SU-DHL-6 (cell line): ENCODE results near the gene TUBB2B.

Experiments used
- H2AFZ ChIP-seq: fragments of 200-600 bp; sonication (generic); 2 replicates; pipeline ENCODE4 v1.6.1; 2014; ENCODE audit warnings: low read depth, mild to moderate bottlenecking, moderate library complexity, mixed read lengths, antibody characterized with exemption, low read length; ENCODE audit not compliant: severe bottlenecking
- H3F3A ChIP-seq: fragments of 200-600 bp; shearing (Covaris generic); 2 replicates; pipeline ENCODE4 v1.6.0; 2016; ENCODE audit warnings: antibody characterized with exemption, mild to moderate bottlenecking; ENCODE audit not compliant: insufficient read depth
- H3K27ac ChIP-seq: fragments of 200-600 bp; sonication (generic); 2 replicates; pipeline ENCODE4 v1.5.1; 2016; ENCODE audit warnings: low read depth, mild to moderate bottlenecking, low read length, moderate library complexity, mixed read lengths
- H3K27me3 ChIP-seq: fragments of 200-600 bp; sonication (generic), shearing (Covaris generic); 2 replicates; pipeline ENCODE4 v1.6.0; 2014; ENCODE audit warnings: mild to moderate bottlenecking, low read length
- H3K36me3 ChIP-seq: fragments of 200-600 bp; sonication (generic); 2 replicates; pipeline ENCODE4 v1.6.1; 2014; ENCODE audit warnings: mild to moderate bottlenecking, low read length, mixed read lengths
- H3K4me2 ChIP-seq: fragments of 300-600, 200-600 bp; shearing (Covaris generic), sonication (generic); 2 replicates; pipeline ENCODE4 v1.6.0; 2014; ENCODE audit warnings: low read length, low read depth, mild to moderate bottlenecking; ENCODE audit not compliant: poor library complexity, severe bottlenecking
- H3K4me3 ChIP-seq: fragments of 200-600 bp; sonication (generic); 2 replicates; pipeline ENCODE4 v1.5.1; 2014; ENCODE audit warnings: antibody characterized with exemption, low read length, mild to moderate bottlenecking, mixed read lengths; ENCODE audit not compliant: insufficient read depth, poor library complexity, severe bottlenecking
- H3K79me2 ChIP-seq: fragments of 200-600 bp; sonication (generic); 2 replicates; pipeline ENCODE4 v1.6.1; 2014; ENCODE audit warnings: mild to moderate bottlenecking, low read length, moderate library complexity; ENCODE audit not compliant: insufficient read depth
- H3K9ac ChIP-seq: fragments of 200-600 bp; sonication (generic); 2 replicates; pipeline ENCODE4 v1.7.0; 2014; ENCODE audit warnings: mild to moderate bottlenecking, low read length
- H3K9me2 ChIP-seq: fragments of 200-600 bp; sonication (generic); replicated peaks from 2 replicates; pipeline ENCODE4 v1.6.1; 2014; ENCODE audit warnings: low read length; ENCODE audit not compliant: insufficient read depth
- H3K9me3 ChIP-seq: fragments of 200-600 bp; sonication (generic); 2 replicates; pipeline ENCODE4 v1.6.1; 2014; ENCODE audit warnings: low read length, mixed read lengths; ENCODE audit not compliant: insufficient read depth
- H4K20me1 ChIP-seq: fragments of 200-600 bp; sonication (generic); 2 replicates; pipeline ENCODE4 v1.6.1; 2014; ENCODE audit warnings: low read depth, mild to moderate bottlenecking, antibody characterized with exemption, low read length, moderate library complexity, mixed read lengths
- EZH2phosphoT487 ChIP-seq: fragments of 200-600 bp; sonication (generic), shearing (Covaris generic); conservative IDR thresholded peaks from 2 replicates; pipeline ENCODE4 v1.6.1; 2018; ENCODE audit warnings: mild to moderate bottlenecking, antibody characterized with exemption, low read length, moderate library complexity, mixed read lengths
- TF ChIP-seq, protein P1 (sequence below): fragments of 200-600 bp; sonication (generic); IDR thresholded peaks from one replicate; pipeline ENCODE4 v1.5.1; 2017; ENCODE audit warnings: antibody characterized with exemption, mild to moderate bottlenecking, low read length, moderate library complexity; ENCODE audit not compliant: insufficient read depth, poor library complexity, severe bottlenecking

TUBB2B gene

DNA sequence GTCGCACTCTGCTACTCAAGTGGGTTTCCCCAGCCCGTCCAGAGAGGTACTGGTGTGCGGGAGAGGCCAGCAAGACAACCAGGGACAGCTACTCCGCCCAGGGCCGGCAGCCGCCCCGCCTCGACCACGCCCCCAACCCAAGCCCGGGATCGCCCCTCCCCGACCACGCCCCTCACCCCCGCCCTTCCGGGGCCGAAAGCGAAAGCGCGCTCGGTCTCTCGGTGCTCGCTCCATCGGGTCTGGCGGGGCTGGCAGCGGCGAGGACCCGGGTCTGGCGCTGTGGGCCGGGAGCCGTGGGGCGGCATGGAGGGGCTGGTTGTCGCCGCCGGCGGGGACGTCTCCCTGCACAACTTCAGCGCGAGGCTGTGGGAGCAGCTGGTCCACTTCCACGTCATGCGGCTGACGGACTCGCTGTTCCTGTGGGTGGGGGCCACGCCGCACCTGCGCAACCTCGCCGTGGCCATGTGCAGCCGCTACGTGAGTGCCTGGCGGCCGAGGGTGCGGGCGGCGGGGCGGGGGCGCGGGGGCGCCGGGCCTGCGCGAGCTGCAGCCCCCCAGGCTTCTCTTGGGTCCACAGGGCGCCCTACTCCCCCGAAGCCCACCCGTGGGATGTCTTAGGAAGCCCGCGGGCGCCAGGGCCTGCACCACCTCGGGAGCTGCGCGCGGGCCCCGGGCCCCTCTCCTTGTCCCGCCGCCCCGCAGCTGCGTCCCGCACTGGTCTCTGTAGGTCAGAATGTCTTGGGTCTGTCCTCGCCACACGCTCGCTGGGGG, 31.5 kb upstream of the TUBB2B start, which contains the start of gene PSMG4:
PSMG4 (plus strand) TSS at position 228 of the 771 bp plus-strand sequence; CDS start at position 304, 76 bp downstream.
- peaks cover 51% of the 10 kb centered on the region for H3K79me2 ChIP-seq
- peak within 1 kb of the TSS; percentile 68 for H2AFZ ChIP-seq
- H3F3A ChIP-seq: no peaks in the 10 kb centered on the region
- TF ChIP-seq, protein P1, sequence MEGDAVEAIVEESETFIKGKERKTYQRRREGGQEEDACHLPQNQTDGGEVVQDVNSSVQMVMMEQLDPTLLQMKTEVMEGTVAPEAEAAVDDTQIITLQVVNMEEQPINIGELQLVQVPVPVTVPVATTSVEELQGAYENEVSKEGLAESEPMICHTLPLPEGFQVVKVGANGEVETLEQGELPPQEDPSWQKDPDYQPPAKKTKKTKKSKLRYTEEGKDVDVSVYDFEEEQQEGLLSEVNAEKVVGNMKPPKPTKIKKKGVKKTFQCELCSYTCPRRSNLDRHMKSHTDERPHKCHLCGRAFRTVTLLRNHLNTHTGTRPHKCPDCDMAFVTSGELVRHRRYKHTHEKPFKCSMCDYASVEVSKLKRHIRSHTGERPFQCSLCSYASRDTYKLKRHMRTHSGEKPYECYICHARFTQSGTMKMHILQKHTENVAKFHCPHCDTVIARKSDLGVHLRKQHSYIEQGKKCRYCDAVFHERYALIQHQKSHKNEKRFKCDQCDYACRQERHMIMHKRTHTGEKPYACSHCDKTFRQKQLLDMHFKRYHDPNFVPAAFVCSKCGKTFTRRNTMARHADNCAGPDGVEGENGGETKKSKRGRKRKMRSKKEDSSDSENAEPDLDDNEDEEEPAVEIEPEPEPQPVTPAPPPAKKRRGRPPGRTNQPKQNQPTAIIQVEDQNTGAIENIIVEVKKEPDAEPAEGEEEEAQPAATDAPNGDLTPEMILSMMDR: no peak
- TF ChIP-seq EZH2phosphoT487: no peak
- peak within 1 kb of the TSS; percentile 82 for H3K9ac ChIP-seq
- H3K9me2 ChIP-seq: no peaks in the 10 kb centered on the region
- no peaks in the 10 kb centered on the region for H3K27me3 ChIP-seq
- no peaks in the 10 kb centered on the region for H3K36me3 ChIP-seq
- no peaks in the 10 kb centered on the region for H3K9me3 ChIP-seq
- peak within 1 kb of the TSS; percentile 28 for H3K27ac ChIP-seq
- H3K4me2 ChIP-seq: peak within 1 kb of the TSS; percentile 57
- H3K4me3 ChIP-seq: peak within 1 kb of the TSS; percentile 81
- peaks cover 4% of the 10 kb centered on the region; the same call in 1 of the 2 replicates for H4K20me1 ChIP-seq

DNA sequence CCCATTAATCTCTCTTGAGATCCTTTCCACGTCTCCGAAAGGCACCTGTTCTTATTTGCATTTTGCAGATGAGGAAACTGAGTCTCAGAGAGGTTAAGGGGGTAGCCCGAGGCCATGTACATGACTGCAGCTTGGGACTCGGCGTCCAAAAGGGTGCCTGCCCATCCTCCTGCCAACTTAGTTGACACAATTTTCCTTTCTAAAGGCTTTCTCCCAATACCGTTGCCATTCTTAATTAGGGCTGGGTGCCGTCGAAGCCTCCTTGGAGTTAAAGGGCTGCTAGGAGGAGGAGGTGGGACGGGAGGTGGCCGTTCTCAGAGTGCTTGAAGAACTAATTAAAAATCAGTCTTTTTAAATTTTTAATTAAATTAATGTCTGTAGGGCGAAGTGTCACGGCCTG, 30.7 kb upstream of the TUBB2B start:
- H3K4me2 ChIP-seq: peak overlapping the region; percentile 57
- peak overlapping the region; percentile 82; the same call in 1 of the 2 replicates for H3K9ac ChIP-seq
- peak overlapping the region; percentile 81 for H3K4me3 ChIP-seq
- no peaks in the 10 kb centered on the region for H3F3A ChIP-seq
- H3K9me3 ChIP-seq: no peaks in the 10 kb centered on the region
- H3K79me2 ChIP-seq: peaks cover 44% of the 10 kb centered on the region
- H3K36me3 ChIP-seq: no peaks in the 10 kb centered on the region
- H3K9me2 ChIP-seq: no peaks in the 10 kb centered on the region
- TF ChIP-seq EZH2phosphoT487: no peak
- TF ChIP-seq, protein P1: no peak
- H2AFZ ChIP-seq: peak overlapping the region; percentile 61
- no peaks in the 10 kb centered on the region for H3K27me3 ChIP-seq
- H4K20me1 ChIP-seq: peaks cover 4% of the 10 kb centered on the region; the same call in 1 of the 2 replicates
- H3K27ac ChIP-seq: no peak overlapping the region

DNA sequence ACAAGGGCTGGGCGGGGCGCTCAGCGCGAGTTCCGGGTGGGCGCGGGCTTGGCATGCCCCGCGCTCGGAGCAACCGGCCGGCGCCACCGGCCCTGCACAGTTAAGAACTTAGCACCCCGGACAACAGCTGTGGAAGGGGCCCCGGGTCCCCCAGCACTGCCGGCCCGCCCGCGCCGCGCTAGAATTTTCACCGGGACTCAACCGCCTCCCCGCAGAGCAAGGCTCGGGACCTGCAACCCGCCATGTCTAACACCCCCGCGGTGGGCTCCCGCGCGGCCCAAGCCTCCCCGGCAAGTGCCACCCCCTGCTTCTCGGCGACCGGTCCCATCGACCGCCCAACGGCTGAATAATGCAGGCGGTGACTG, 26.1 kb upstream of the TUBB2B start:
- Histone ChIP-seq H3K27me3 (no peaks in the 10 kb centered on the region; the same call in 1 of the 2 replicates), H3K36me3 (no peaks in the 10 kb centered on the region), H3F3A (no peaks in the 10 kb centered on the region), H3K4me3 (no peak overlapping the region), H2AFZ (no peak overlapping the region), H3K27ac (no peak overlapping the region), H3K9ac (no peak overlapping the region), H4K20me1 (no peaks in the 10 kb centered on the region), H3K79me2 (no peaks in the 10 kb centered on the region), H3K9me3 (no peaks in the 10 kb centered on the region), H3K4me2 (no peak overlapping the region), H3K9me2 (no peaks in the 10 kb centered on the region)
- TF ChIP-seq EZH2phosphoT487: no peak
- TF ChIP-seq, protein P1: no peak
